HepG2 (cell line): ENCODE measurements around the gene APOM. TPM values are rescaled to one million over a fixed set of nuclear protein-coding genes. Genes with fewer than 3 reads are reported as not detected.

Source experiments
- ATAC-seq: fragments of 200-7000 bp; cut with Tn5 transposase; 3 replicates; pipeline ENCODE4 v1.9.1; 2020; ENCODE audit warnings: mild to moderate bottlenecking, moderate library complexity
- BruUV-seq: library from RNA; stranded (reverse); fragments of 400-500 nt; replicated peaks from 2 replicates; lab custom pipeline; 2021; lab: Mats Ljungman, UMichigan
- CTCF ChIA-PET: fragments of 300-600 bp; formaldehyde crosslinking; extraction: SDS; loops from one replicate; lab custom pipeline; 2021; ENCODE audit warnings: low total read pairs, inconsistent platforms, low intra/inter-chr PET ratio; lab: Yijun Ruan, JAX
- POLR2A ChIA-PET: fragments of 350-600 bp; sonication (Branson Sonifier 250); formaldehyde crosslinking; loops from one replicate; lab custom pipeline; 2020; ENCODE audit warnings: antibody characterized with exemption, inconsistent platforms; lab: Yijun Ruan, JAX
- DNase-seq: peaks from one replicate; pipeline ENCODE4 v3.0.0-alpha.2; 2015; ENCODE audit warnings: low spot score
- FAIRE-seq: peaks from 3 replicates; lab custom pipeline; 2011; peaks lifted over from hg19 to GRCh38; lab: Jason Lieb, UNC
- H2AFZ ChIP-seq: one replicate; pipeline ENCODE4 v1.6.1; 2011; ENCODE audit warnings: low read length, inconsistent platforms
- H3K27ac ChIP-seq: fragments of 300-600 bp; 3 replicates; pipeline ENCODE4 v1.8.0; 2011; ENCODE audit warnings: mixed run types, mild to moderate bottlenecking, mixed read lengths, low read length, inconsistent platforms; ENCODE audit not compliant: insufficient read depth; ENCODE audit errors: extremely low read length
- H3K27me3 ChIP-seq, 2 experiments: fragments of 200-600 bp in 1 of 2; 2 replicates in 1 of 2; 3 replicates in 1 of 2; pipeline versions ENCODE4 v1.6.0 to v1.8.0; 2011; ENCODE audit warnings: low read length in 2 of 2, mild to moderate bottlenecking in 2 of 2, moderate library complexity in 2 of 2, inconsistent platforms in 1 of 2; ENCODE audit not compliant: insufficient read depth in 2 of 2, control insufficient read depth in 1 of 2
- H3K36me3 ChIP-seq, 2 experiments: fragments of 200-600 bp in 1 of 2; replicated peaks in 1 of 2; 2 replicates in 1 of 2; 3 replicates in 1 of 2; pipeline versions ENCODE4 v1.5.1 to v1.8.0; 2011; ENCODE audit warnings: low read length in 2 of 2, inconsistent platforms in 1 of 2; ENCODE audit not compliant: insufficient read depth in 2 of 2, control insufficient read depth in 1 of 2
- H3K4me1 ChIP-seq: 2 replicates; pipeline ENCODE4 v1.5.1; 2012; ENCODE audit warnings: low read length, inconsistent platforms; ENCODE audit not compliant: insufficient read depth
- H3K4me2 ChIP-seq: 2 replicates; pipeline ENCODE4 v1.6.0; 2011; ENCODE audit warnings: low read depth, low read length, inconsistent platforms
- H3K4me3 ChIP-seq, 3 experiments: fragments of 200-600 bp in 1 of 3; sonication (generic), shearing (Covaris generic) in 1 of 3; replicated peaks in 1 of 3; 2 replicates each; pipeline ENCODE4 v1.5.1; 2011 to 2016; ENCODE audit warnings: low read length in 3 of 3, inconsistent platforms in 2 of 3, low read depth in 2 of 3, mild to moderate bottlenecking in 2 of 3, control low read depth in 1 of 3, mixed read lengths in 1 of 3; ENCODE audit not compliant: insufficient read depth in 1 of 3
- H3K79me2 ChIP-seq: one replicate; pipeline ENCODE4 v1.6.1; 2011; ENCODE audit warnings: low read length, inconsistent platforms; ENCODE audit not compliant: insufficient read depth
- H3K9ac ChIP-seq: 2 replicates; pipeline ENCODE4 v1.6.0; 2011; ENCODE audit warnings: mild to moderate bottlenecking, low read depth, low read length, inconsistent platforms; ENCODE audit not compliant: insufficient read depth
- H3K9me3 ChIP-seq: 2 replicates; pipeline ENCODE4 v1.5.1; 2012; ENCODE audit warnings: mild to moderate bottlenecking, low read length
- H4K20me1 ChIP-seq: 2 replicates; pipeline ENCODE4 v1.6.0; 2011; ENCODE audit warnings: inconsistent platforms, mild to moderate bottlenecking, low read length, moderate library complexity; ENCODE audit not compliant: insufficient read depth
- CHD2 ChIP-seq: IDR thresholded peaks from 2 replicates; pipeline ENCODE4 v1.6.1; 2011; ENCODE audit warnings: low read depth, low read length, improper control_type of control experiment
- FOXP4 ChIP-seq: sonication (generic); formaldehyde crosslinking; IDR thresholded peaks from 2 replicates; pipeline ENCODE4 v1.4.0; 2020; ENCODE audit warnings: missing genetic modification reagents
- GPN1 ChIP-seq: sonication (generic); formaldehyde crosslinking; IDR thresholded peaks from 2 replicates; pipeline ENCODE4 v1.5.1; 2020; ENCODE audit warnings: missing genetic modification reagents, borderline replicate concordance
- GZF1 ChIP-seq: sonication (generic); formaldehyde crosslinking; IDR thresholded peaks from 2 replicates; pipeline ENCODE4 v1.5.1; 2020; ENCODE audit warnings: mild to moderate bottlenecking, missing genetic modification reagents
- IRF9 ChIP-seq: sonication (generic); formaldehyde crosslinking; IDR thresholded peaks from 2 replicates; pipeline ENCODE4 v1.8.0; 2022; ENCODE audit warnings: missing genetic modification reagents, mild to moderate bottlenecking, borderline replicate concordance
- MTF2 ChIP-seq: sonication (generic); formaldehyde crosslinking; IDR thresholded peaks from 2 replicates; pipeline ENCODE4 v1.5.0; 2020; ENCODE audit warnings: missing genetic modification reagents, borderline replicate concordance
- NPAS2 ChIP-seq: sonication (generic); formaldehyde crosslinking; IDR thresholded peaks from 2 replicates; pipeline ENCODE4 v1.8.0; 2022; ENCODE audit warnings: mild to moderate bottlenecking, missing genetic modification reagents, borderline replicate concordance
- POGZ ChIP-seq: sonication (generic); formaldehyde crosslinking; IDR thresholded peaks from 2 replicates; pipeline ENCODE4 v1.4.0; 2020; ENCODE audit warnings: mild to moderate bottlenecking, missing genetic modification reagents
- POLR2A ChIP-seq, 2 experiments: IDR thresholded peaks; 2 replicates each; pipeline ENCODE4 v1.6.1; 2011; ENCODE audit warnings: low read depth in 2 of 2, low read length in 2 of 2, mild to moderate bottlenecking in 1 of 2, moderate library complexity in 1 of 2; ENCODE audit not compliant: insufficient read depth in 1 of 2
- POLR2G ChIP-seq: fragments of 200-400 bp; formaldehyde crosslinking; IDR thresholded peaks from 2 replicates; pipeline ENCODE4 v1.6.1; 2018; ENCODE audit warnings: mild to moderate bottlenecking, low read depth, low read length, moderate library complexity
- SATB2 ChIP-seq: sonication (generic); formaldehyde crosslinking; IDR thresholded peaks from 2 replicates; pipeline ENCODE4 v1.5.0; 2020; ENCODE audit warnings: missing genetic modification reagents
- THAP7 ChIP-seq: sonication (generic); formaldehyde crosslinking; IDR thresholded peaks from 2 replicates; pipeline ENCODE4 v1.8.1; 2023; ENCODE audit warnings: mild to moderate bottlenecking, missing genetic modification reagents
- TRIM22 ChIP-seq: fragments of 450-650 bp; IDR thresholded peaks from 2 replicates; pipeline ENCODE4 v1.6.1; 2017
- TSC22D2 ChIP-seq: sonication (generic); formaldehyde crosslinking; IDR thresholded peaks from 2 replicates; pipeline ENCODE4 v1.5.1; 2020; ENCODE audit warnings: missing genetic modification reagents, mild to moderate bottlenecking, borderline replicate concordance
- ZNF143 ChIP-seq: sonication (generic); formaldehyde crosslinking; IDR thresholded peaks from 2 replicates; pipeline ENCODE4 v1.4.0; 2020; ENCODE audit warnings: missing genetic modification reagents
- ZNF431 ChIP-seq: sonication (generic); formaldehyde crosslinking; IDR thresholded peaks from 2 replicates; pipeline ENCODE4 v1.9.0; 2022; ENCODE audit warnings: missing genetic modification reagents, low read depth, mild to moderate bottlenecking, borderline replicate concordance
- ZNF543 ChIP-seq: sonication (generic); formaldehyde crosslinking; IDR thresholded peaks from 2 replicates; pipeline ENCODE4 v1.4.0; 2020; ENCODE audit warnings: mild to moderate bottlenecking, missing genetic modification reagents
- ZNF558 ChIP-seq: sonication (generic); formaldehyde crosslinking; IDR thresholded peaks from 2 replicates; pipeline ENCODE4 v1.9.0; 2022; ENCODE audit warnings: mild to moderate bottlenecking, missing genetic modification reagents, borderline replicate concordance
- ZNF772 ChIP-seq: sonication (generic); formaldehyde crosslinking; IDR thresholded peaks from 2 replicates; pipeline ENCODE4 v1.5.0; 2020; ENCODE audit warnings: mild to moderate bottlenecking, missing genetic modification reagents
- WGBS: methylation state at CpG from one replicate; pipeline ENCODE4 v1.1.6; 2017; ENCODE audit warnings: low lambda C conversion rate; 5-methylcytosine and 5-hydroxymethylcytosine counted together
- in situ Hi-C: cut with HindIII; loops from 2 replicates; pipeline ENCODE4 v1.10.0; 2017; ENCODE audit warnings: low pct_unique_long_range_greater_than_20kb; ENCODE audit not compliant: extremely low pct_ligation_motif_present
- intact Hi-C: fragments of 100-400 bp; cut with micrococcal nuclease; formaldehyde crosslinking; loops from one replicate; pipeline ENCODE4 v1.10.0; 2022; ENCODE audit not compliant: unreplicated experiment
- polyA plus RNA-seq, 8 experiments: library from polyadenylated mRNA; depleted of rRNA in 3 of 8; stranded (reverse) in 7 of 8; unstranded in 1 of 8; fragments of >200 nt; fragmentation: Illumina TruSeq in 4 of 8; extraction: Trizol in 4 of 8; gene quantifications; 2 replicates each; pipeline versions ENCODE4 v1.2.1 to v1.2.3, GENCODE V29; 2011 to 2016; ENCODE audit warnings: low read depth in 4 of 8, missing spikeins in 1 of 8, mixed read lengths in 1 of 8; ENCODE audit not compliant: insufficient read depth in 1 of 8
- total RNA-seq, 5 experiments: library from RNA; depleted of rRNA; stranded (reverse); fragments of >200 nt; fragmentation: Illumina TruSeq; extraction: Trizol; gene quantifications; 2 replicates each; pipeline ENCODE4 v1.2.3, GENCODE V29; 2016; ENCODE audit warnings: low read depth in 1 of 5

APOM gene
- total and polyA plus RNA-seq, 2 of the 13 experiments (the other 11 are each of a cell fraction or from before 2014, with no cell fraction given): 98.2 to 1,140 TPM

GRCh38 chr6:31659649-31660380 lies 4.1 kb downstream of the APOM start:
- peaks cover 70% of the 10 kb centered on the region for H3K79me2 ChIP-seq
- H3K4me2 ChIP-seq: peak overlapping the region; percentile 100
- H3K27me3 ChIP-seq: no peaks in the 10 kb centered on the region; a peak in 2 of 5 replicates
- 15% methylated on average over 7 of the region's 13 CpGs for WGBS
- H4K20me1 ChIP-seq: peaks cover 19% of the 10 kb centered on the region; the same call in 1 of the 2 replicates
- DNase-seq (no peak), FAIRE-seq (peak; percentile 23), ATAC-seq (peak; percentile 1; the same call in 1 of the 3 replicates)
- CTCF ChIA-PET: no interaction called here
- peak overlapping the region; percentile 73 for H3K27ac ChIP-seq
- no peak overlapping the region for H2AFZ ChIP-seq
- peak overlapping the region; percentile 72 for H3K9ac ChIP-seq
- in situ Hi-C loops (no loop called here), intact Hi-C loops (loop anchor here (1.0 to 10.0 kb wide), 2 partner anchors 8 to 115 kb away; partner anchors contain the start of genes ATP6V1G2, BAG6, DDX39B and NFKBIL1)
- H3K4me1 ChIP-seq: peaks cover 94% of the 10 kb centered on the region
- POLR2A ChIA-PET: interaction anchor here (0.6 to 7.4 kb wide), 23 partner anchors 6 to 286 kb away, joined by 3 to 438 read pairs (median 5); partner anchors contain the start of genes AIF1, APOM, BAG6 and CFB
- no peaks in the 10 kb centered on the region for H3K9me3 ChIP-seq
- no TSS peak for BruUV-seq
- H3K4me3 ChIP-seq: peak overlapping the region; percentile 56 to 78 (median 68)
- H3K36me3 ChIP-seq: peaks cover 10 to 20% of the 10 kb centered on the region in 2 experiments
- TF ChIP-seq FOXP4 (no peak), ZNF143 (CRISPR knock-in tag) (no peak), IRF9 (CRISPR knock-in tag) (no peak), POGZ (CRISPR knock-in tag) (no peak; the same call in 1 of the 2 replicates), NPAS2 (CRISPR knock-in tag) (no peak), TSC22D2 (CRISPR knock-in tag) (0 out of 2 replicates have a peak, but pooled peaks have one; percentile 11), GZF1 (CRISPR knock-in tag) (0 out of 2 replicates have a peak, but pooled peaks have one; percentile 2), ZNF431 (CRISPR knock-in tag) (0 out of 2 replicates have a peak, but pooled peaks have one; percentile 3), THAP7 (CRISPR knock-in tag) (no peak; the same call in 1 of the 2 replicates), ZNF558 (CRISPR knock-in tag) (0 out of 2 replicates have a peak, but pooled peaks have one; percentile 62), ZNF772 (CRISPR knock-in tag) (no peak), SATB2 (CRISPR knock-in tag) (no peak), POLR2G (no peak), CHD2 (no peak), TRIM22 (no peak), GPN1 (CRISPR knock-in tag) (no peak), ZNF543 (no peak), MTF2 (CRISPR knock-in tag) (no peak), POLR2A (IDR thresholded peaks at IDR 0.05; ENCODE audit: insufficient read depth in 1 of 2, low read depth in 2 of 2, low read length in 2 of 2) (no peak; a peak in 1 of 4 replicates)
